B cell (primary cell): Measurements from ENCODE around the gene DTX3. TPM values are rescaled to one million over a fixed set of nuclear protein-coding genes. Genes with fewer than 3 reads are reported as not detected.
A peak's percentile ranks its signal among the peaks of the same experiment; 100 is the strongest.

ENCODE experiments used
- ATAC-seq: fragments of 200-7000 bp; cut with Tn5 transposase; one replicate; pipeline ENCODE4 v1.10.0; 2021; ENCODE audit warnings: low read depth, mild to moderate bottlenecking, moderate number of reproducible peaks, moderate library complexity
- CTCF ChIA-PET: fragments of 350-600 bp; sonication (Branson Sonifier 250); formaldehyde crosslinking; loops from one replicate; lab custom pipeline; 2021; ENCODE audit warnings: antibody characterized with exemption, inconsistent platforms; lab: Charles Lee
- POLR2A ChIA-PET: fragments of 350-600 bp; sonication (Branson Sonifier 250); formaldehyde crosslinking; loops from one replicate; lab custom pipeline; 2021; ENCODE audit warnings: antibody characterized with exemption; lab: Charles Lee
- DNase-seq: peaks from one replicate; pipeline ENCODE4 v3.0.0; 2013
- H2AFZ ChIP-seq: 2 replicates; pipeline ENCODE4 v1.6.1; 2012; ENCODE audit warnings: mild to moderate bottlenecking, low read depth, low read length; ENCODE audit not compliant: insufficient read depth, poor library complexity, severe bottlenecking
- H3K27ac ChIP-seq, 2 donors: 1 replicate in 1 of 2; 2 replicates in 1 of 2; pipeline ENCODE4 v1.5.1; 2012 to 2013; ENCODE audit warnings: low read length in 2 of 2, mild to moderate bottlenecking in 2 of 2, moderate library complexity in 1 of 2
- H3K27me3 ChIP-seq, 4 experiments: fragments of 200-600 bp in 1 of 4; sonication (generic) in 1 of 4; replicated peaks in 1 of 4; 1 replicate in 2 of 4; 2 replicates in 2 of 4; pipeline versions ENCODE4 v1.6.1 to v1.7.0; 2013 to 2016; ENCODE audit warnings: low read length in 3 of 4, mild to moderate bottlenecking in 2 of 4, mixed read lengths in 1 of 4, moderate library complexity in 1 of 4; ENCODE audit not compliant: insufficient read depth in 4 of 4, control insufficient read depth in 3 of 4; ENCODE audit errors: control extremely low read depth in 1 of 4
- H3K36me3 ChIP-seq, 2 experiments: replicated peaks in 1 of 2; 1 replicate in 1 of 2; 2 replicates in 1 of 2; pipeline versions ENCODE4 v1.6.1 to v1.7.1; 2013; ENCODE audit warnings: low read length in 1 of 2; ENCODE audit not compliant: insufficient read depth in 2 of 2, control insufficient read depth in 1 of 2; ENCODE audit errors: control extremely low read depth in 1 of 2, extremely low read depth in 1 of 2
- H3K4me1 ChIP-seq, 2 donors: fragments of 200-600 bp in 1 of 2; sonication (generic) in 1 of 2; 1 replicate in 1 of 2; 2 replicates in 1 of 2; pipeline versions ENCODE4 v1.5.1 to v1.6.1; 2013 to 2017; ENCODE audit warnings: low read length in 2 of 2; ENCODE audit not compliant: control insufficient read depth in 2 of 2, insufficient read depth in 2 of 2
- H3K4me2 ChIP-seq: replicated peaks from 2 replicates; pipeline ENCODE3; 2012; ENCODE audit warnings: mild to moderate bottlenecking, low read depth, low read length; ENCODE audit not compliant: poor library complexity, severe bottlenecking
- H3K4me3 ChIP-seq, 5 experiments: fragments of 200-600 bp in 1 of 5; sonication (generic) in 1 of 5; 1 replicate in 3 of 5; 2 replicates in 2 of 5; pipeline versions ENCODE4 v1.5.1 to v1.7.0; 2011 to 2016; ENCODE audit warnings: low read length in 4 of 5, mild to moderate bottlenecking in 4 of 5, low read depth in 2 of 5, control low read depth in 1 of 5, moderate library complexity in 1 of 5; ENCODE audit not compliant: insufficient read depth in 1 of 5; ENCODE audit errors: control extremely low read depth in 1 of 5, extremely low read depth in 1 of 5
- H3K79me2 ChIP-seq: fragments of 200-600 bp; sonication (generic); one replicate; pipeline ENCODE4 v1.6.0; 2016; ENCODE audit warnings: low read length; ENCODE audit not compliant: control insufficient read depth, insufficient read depth
- H3K9ac ChIP-seq: fragments of 200-600 bp; sonication (generic); 2 replicates; pipeline ENCODE4 v1.6.1; 2017; ENCODE audit warnings: mild to moderate bottlenecking, low read length, moderate library complexity
- H3K9me3 ChIP-seq, 3 donors: one replicate each; pipeline versions ENCODE4 v1.6.1 to v1.7.1; 2013; ENCODE audit warnings: low read length in 2 of 3; ENCODE audit not compliant: control insufficient read depth in 2 of 3, insufficient read depth in 1 of 3; ENCODE audit errors: control extremely low read depth in 1 of 3
- H4K20me1 ChIP-seq: 2 replicates; pipeline ENCODE4 v1.6.0; 2012; ENCODE audit warnings: mild to moderate bottlenecking, low read length; ENCODE audit not compliant: insufficient read depth, control insufficient read depth, poor library complexity, severe bottlenecking
- H3K27ac Mint-ChIP-seq: one replicate; pipeline ENCODE4 v1.8.0; 2021; ENCODE audit warnings: mixed read lengths
- H3K27me3 Mint-ChIP-seq: one replicate; pipeline ENCODE4 v1.8.0; 2021; ENCODE audit warnings: mixed read lengths
- H3K4me1 Mint-ChIP-seq: one replicate; pipeline ENCODE4 v1.8.0; 2021; ENCODE audit warnings: mixed read lengths
- H3K4me3 Mint-ChIP-seq: one replicate; pipeline ENCODE4 v1.8.0; 2021; ENCODE audit warnings: mixed read lengths
- H3K9me3 Mint-ChIP-seq: one replicate; pipeline ENCODE4 v1.8.0; 2022; ENCODE audit warnings: mixed read lengths; ENCODE audit not compliant: insufficient read depth
- CTCF ChIP-seq: fragments of 200-600 bp; IDR thresholded peaks from one replicate; pipeline ENCODE4 v1.8.0; 2022; ENCODE audit warnings: antibody characterized with exemption, mild to moderate bottlenecking
- EZH2 ChIP-seq: IDR thresholded peaks from 2 replicates; pipeline ENCODE4 v1.6.1; 2012; ENCODE audit warnings: borderline replicate concordance, low read depth, mild to moderate bottlenecking, moderate library complexity, low read length; ENCODE audit not compliant: insufficient read depth, poor library complexity, severe bottlenecking
- WGBS: methylation state at CpG from one replicate; pipeline ENCODE4 v1.1.5; 2013; ENCODE audit warnings: missing lambda C conversion rate; ENCODE audit not compliant: insufficient coverage; 5-methylcytosine and 5-hydroxymethylcytosine counted together
- intact Hi-C: fragments of 100-400 bp; cut with micrococcal nuclease; formaldehyde crosslinking; loops from one replicate; pipeline ENCODE4 v1.10.0; 2022
- polyA plus RNA-seq: library from polyadenylated mRNA; depleted of rRNA; stranded (reverse); fragments of >200 nt; gene quantifications from 2 replicates; pipeline ENCODE4 v1.2.3, GENCODE V29; 2012
- total RNA-seq, 2 donors: library from RNA; stranded (reverse); fragments of 120-200 nt in 1 of 2; gene quantifications; 1 replicate in 1 of 2; 2 replicates in 1 of 2; pipeline versions ENCODE4 v1.2.3 to v1.2.4, GENCODE V29; 2013 to 2022

Gene DTX3
- total and polyA plus RNA-seq, 2 donors (not counting 1 experiment from before 2014, with no cell fraction given), result 3.5 to 7.3 TPM

DNA sequence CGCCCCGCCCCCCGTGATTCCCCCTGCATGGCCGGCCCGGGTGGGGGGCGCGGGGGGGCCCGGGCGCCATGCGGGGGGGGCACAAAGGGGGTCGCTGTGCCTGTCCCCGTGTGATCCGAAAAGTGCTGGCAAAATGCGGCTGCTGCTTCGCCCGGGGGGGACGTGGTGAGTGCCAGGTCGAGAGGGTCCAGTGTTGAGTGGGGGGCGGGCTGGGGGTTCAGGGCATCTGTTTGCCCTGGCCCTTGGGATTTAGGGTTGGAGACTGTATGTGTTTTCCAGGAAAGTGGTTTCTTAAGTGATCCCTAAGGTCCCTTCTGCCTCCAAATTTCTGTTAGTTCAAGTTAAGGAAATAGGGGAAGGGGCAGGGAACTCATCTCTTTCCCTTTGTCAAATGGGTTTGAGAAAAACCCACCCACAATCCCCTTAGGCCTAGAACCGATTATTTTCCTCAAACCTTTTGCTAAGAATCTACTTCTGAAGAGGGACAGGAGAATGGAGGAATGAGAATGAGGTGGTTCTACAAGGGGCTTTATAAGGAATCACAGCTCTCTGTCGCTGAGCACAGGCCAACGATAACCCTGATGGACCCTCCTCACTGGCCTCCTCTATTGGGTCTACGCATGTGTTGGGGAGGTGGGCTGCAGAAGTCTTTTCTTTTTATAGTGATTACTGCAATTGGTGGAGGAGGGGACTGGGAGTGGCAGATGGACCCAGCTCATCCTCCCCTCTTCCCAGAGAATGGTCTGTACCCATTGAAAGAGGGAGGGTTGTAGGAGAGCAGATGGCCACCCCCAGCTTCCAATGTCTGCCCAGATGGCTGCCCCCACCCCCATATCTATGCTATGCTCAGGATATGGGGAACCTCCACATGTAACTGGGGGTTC is 7.4 kb downstream of the DTX3 start:
- Mint-ChIP-seq H3K4me1 (peaks cover 53% of the 10 kb centered on the region), H3K9me3 (no peaks in the 10 kb centered on the region), H3K4me3 (peak overlapping the region; percentile 81), H3K27ac (no peak overlapping the region), H3K27me3 (peaks cover 46% of the 10 kb centered on the region)
- peaks cover 0 to 5% (median 0%) of the 10 kb centered on the region in 3 donors for H3K9me3 ChIP-seq
- H3K4me2 ChIP-seq, result peak overlapping the region; percentile 97
- H3K79me2 ChIP-seq, result no peaks in the 10 kb centered on the region
- peaks cover 4% of the 10 kb centered on the region for H4K20me1 ChIP-seq
- H3K36me3 ChIP-seq, result no peaks in the 10 kb centered on the region
- CTCF ChIA-PET, result interaction anchor here (0.9 to 12.6 kb wide), 4 partner anchors 9 to 29 kb away, joined by 3 to 97 read pairs (median 4); no protein-coding TSS in a partner anchor
- H3K27ac ChIP-seq, result no peak overlapping the region
- 8% methylated on average over 19 of the region's 23 CpGs for WGBS
- H2AFZ ChIP-seq, result no peak overlapping the region
- peaks cover 52 to 59% of the 10 kb centered on the region in 2 donors for H3K4me1 ChIP-seq
- H3K4me3 ChIP-seq, result peak overlapping the region in 2 of 5 experiments; percentile 4 to 47
- DNase-seq (no peak), ATAC-seq (no peak)
- POLR2A ChIA-PET, result no interaction called here
- intact Hi-C loops, result no loop called here
- no peak overlapping the region for H3K9ac ChIP-seq
- peaks cover 0 to 65% (median 31%) of the 10 kb centered on the region in 4 experiments for H3K27me3 ChIP-seq
- TF ChIP-seq CTCF (no peak), EZH2 (no peak)
